ENCODE results near the gene SLC30A5.

GRCh38 chr5:69136293-69136692 is 42.5 kb downstream of the SLC30A5 start:
- no peak for TF ChIP-seq CTCF (IDR thresholded peaks at IDR 0.05; ENCODE audit: insufficient read depth, low read depth, low read length)
- no peak for TF ChIP-seq EZH2 (IDR thresholded peaks at IDR 0.05; ENCODE audit: insufficient read depth, low read length)

Data from astrocyte (in vitro differentiated cells and primary cell).